ENCODE results near the gene RFTN1.

Gene RFTN1

GRCh38 chr3:16528581-16528993 lies 15.1 kb upstream of the RFTN1 start:
- DNase-seq: peak in 2 of 3 donors; percentile 44 to 47

- no peak for DNase-seq
These were observed 14.6 kb upstream of the RFTN1 start for GRCh38 chr3:16528106-16528505.

GRCh38 chr3:16524196-16524595 lies 10.7 kb upstream of the RFTN1 start:
- DNase-seq: no peak

- DNase-seq: peak; percentile 63 to 89 (median 83)
These were observed 10.3 kb upstream of the RFTN1 start for GRCh38 chr3:16523778-16524177.

GRCh38 chr3:16522834-16523233 lies 9.3 kb upstream of the RFTN1 start:
- DNase-seq: peak; percentile 64 to 68 (median 66)

GRCh38 chr3:16520970-16521881 lies 7.7 kb upstream of the RFTN1 start:
- DNase-seq: peak in 2 of 3 donors; percentile 51

- DNase-seq: peak in 1 of 3 donors; percentile 38
These were observed 6.9 kb upstream of the RFTN1 start for GRCh38 chr3:16520241-16520969.

- DNase-seq: no peak
These were observed 3.4 kb upstream of the RFTN1 start for GRCh38 chr3:16516695-16517481.

GRCh38 chr3:16515885-16516420 lies 2.5 kb upstream of the RFTN1 start:
- DNase-seq: peak; percentile 34 to 60 (median 51)

GRCh38 chr3:16514755-16515353 lies 1.4 kb upstream of the RFTN1 start:
- DNase-seq: peak; percentile 41 to 67 (median 60)

GRCh38 chr3:16514021-16514700 lies 662 bp upstream of the RFTN1 start:
- no peak for DNase-seq

GRCh38 chr3:16512435-16513140 lies 911 bp downstream of the RFTN1 start:
- peak; percentile 68 to 82 (median 73) for DNase-seq

- DNase-seq: peak; percentile 94 to 98 (median 96)
These were observed 1.6 kb downstream of the RFTN1 start for GRCh38 chr3:16511681-16512434.

- no peak for DNase-seq
These were observed 2.7 kb downstream of the RFTN1 start for GRCh38 chr3:16510620-16511319.

GRCh38 chr3:16509721-16510619 lies 3.5 kb downstream of the RFTN1 start:
- peak; percentile 87 to 94 (median 89) for DNase-seq

GRCh38 chr3:16508591-16508995 lies 4.9 kb downstream of the RFTN1 start:
- DNase-seq: peak; percentile 49 to 52 (median 51)

- no peak for DNase-seq
These were observed 5.3 kb downstream of the RFTN1 start for GRCh38 chr3:16508243-16508578.

- DNase-seq: no peak
These were observed 5.8 kb downstream of the RFTN1 start for GRCh38 chr3:16507578-16508242.

Data from suppressor macrophage treated with lipopolysaccharide for 1 hour (primary cell).